ENCODE measurements around the gene UST. TPM values are rescaled to one million over a fixed set of nuclear protein-coding genes. Genes with fewer than 3 reads are reported as not detected.

UST gene
- total RNA-seq, 2 experiments from 2014 or later: 1.9 to 3.7 TPM

- ATAC-seq (ENCODE audit: poor library complexity): no peak
- no peaks in the 10 kb centered on the region for H3K4me1 Mint-ChIP-seq (ENCODE audit: low read depth)
- Histone ChIP-seq H3K4me3 (ENCODE audit: low read length) (no peak overlapping the region), H3K27me3 (ENCODE audit: control insufficient read depth in 1 of 2, insufficient read depth in 2 of 2, low read length in 2 of 2) (no peaks in the 10 kb centered on the region), H3K9me3 (ENCODE audit: control insufficient read depth in 1 of 2, insufficient read depth in 1 of 2, low read length in 2 of 2) (no peaks in the 10 kb centered on the region), H3K4me1 (ENCODE audit: insufficient read depth, low read length) (no peaks in the 10 kb centered on the region), H3K27ac (ENCODE audit: low read depth in 1 of 2, low read length in 2 of 2) (no peak overlapping the region), H3K36me3 (ENCODE audit: insufficient read depth, low read length) (peaks cover 2% of the 10 kb centered on the region)
- no peaks in the 10 kb centered on the region for H3K27me3 Mint-ChIP-seq
- POLR2A ChIA-PET: interaction anchor here (0.9 kb wide), 1 partner anchor 163 kb away, joined by 4 read pairs; no protein-coding TSS in a partner anchor
- CTCF ChIA-PET: no interaction called here
- no peak overlapping the region for H3K4me3 Mint-ChIP-seq
- H3K36me3 Mint-ChIP-seq (ENCODE audit: low read depth): no peaks in the 10 kb centered on the region
- no peak overlapping the region for H3K27ac Mint-ChIP-seq
- DNase-seq: no peak
- TF ChIP-seq CTCF (IDR thresholded peaks at IDR 0.05): no peak
- H3K9me3 Mint-ChIP-seq: no peaks in the 10 kb centered on the region
- intact Hi-C loops (cut with DNase I, micrococcal nuclease): no loop called here
These were observed 144.0 kb downstream of the UST start for GRCh38 chr6:148890652-148891404.

GRCh38 chr6:148891405-148891783, 144.6 kb downstream of the UST start:
- Mint-ChIP-seq H3K27ac (no peak overlapping the region), H3K4me3 (no peak overlapping the region), H3K9me3 (no peaks in the 10 kb centered on the region), H3K27me3 (no peaks in the 10 kb centered on the region), H3K4me1 (ENCODE audit: low read depth) (no peaks in the 10 kb centered on the region), H3K36me3 (ENCODE audit: low read depth) (no peaks in the 10 kb centered on the region)
- ChIA-PET POLR2A (interaction anchor here (0.9 kb wide), 1 partner anchor 164 kb away, joined by 4 read pairs; no protein-coding TSS in a partner anchor), CTCF (no interaction called here)
- no peak for TF ChIP-seq CTCF (IDR thresholded peaks at IDR 0.05)
- ATAC-seq (ENCODE audit: poor library complexity) (no peak), DNase-seq (no peak)
- Histone ChIP-seq H3K9me3 (ENCODE audit: control insufficient read depth in 1 of 2, insufficient read depth in 1 of 2, low read length in 2 of 2) (no peaks in the 10 kb centered on the region), H3K27me3 (ENCODE audit: control insufficient read depth in 1 of 2, insufficient read depth in 2 of 2, low read length in 2 of 2) (no peaks in the 10 kb centered on the region), H3K27ac (ENCODE audit: low read depth in 1 of 2, low read length in 2 of 2) (no peak overlapping the region), H3K4me1 (ENCODE audit: insufficient read depth, low read length) (no peaks in the 10 kb centered on the region), H3K36me3 (ENCODE audit: insufficient read depth, low read length) (peaks cover 2% of the 10 kb centered on the region), H3K4me3 (ENCODE audit: low read length) (no peak overlapping the region)
- intact Hi-C loops (cut with DNase I, micrococcal nuclease): no loop called here

GRCh38 chr6:148892247-148892646, 145.4 kb downstream of the UST start:
- no peaks in the 10 kb centered on the region for H3K36me3 Mint-ChIP-seq (ENCODE audit: low read depth)
- intact Hi-C loops (cut with DNase I, micrococcal nuclease): no loop called here
- CTCF ChIA-PET: no interaction called here
- H3K9me3 ChIP-seq (ENCODE audit: control insufficient read depth in 1 of 2, insufficient read depth in 1 of 2, low read length in 2 of 2): no peaks in the 10 kb centered on the region
- POLR2A ChIA-PET: no interaction called here
- no peak for TF ChIP-seq CTCF (IDR thresholded peaks at IDR 0.05)
- no peak overlapping the region for H3K4me3 Mint-ChIP-seq
- H3K27me3 Mint-ChIP-seq: no peaks in the 10 kb centered on the region
- DNase-seq (no peak), ATAC-seq (ENCODE audit: poor library complexity) (no peak)
- no peaks in the 10 kb centered on the region for H3K4me1 ChIP-seq (ENCODE audit: insufficient read depth, low read length)
- H3K27ac Mint-ChIP-seq: no peak overlapping the region
- H3K36me3 ChIP-seq (ENCODE audit: insufficient read depth, low read length): peaks cover 2% of the 10 kb centered on the region
- no peak overlapping the region for H3K27ac ChIP-seq (ENCODE audit: low read depth in 1 of 2, low read length in 2 of 2)
- H3K4me1 Mint-ChIP-seq (ENCODE audit: low read depth): no peaks in the 10 kb centered on the region
- no peaks in the 10 kb centered on the region for H3K27me3 ChIP-seq (ENCODE audit: control insufficient read depth in 1 of 2, insufficient read depth in 2 of 2, low read length in 2 of 2)
- H3K9me3 Mint-ChIP-seq: no peaks in the 10 kb centered on the region
- no peak overlapping the region for H3K4me3 ChIP-seq (ENCODE audit: low read length)

All from CD4-positive, alpha-beta T cell (primary cell).